Sigmoid colon (tissue), 4 donors: ENCODE measurements around the gene EHF.

Experiments used
- CTCF ChIP-seq, 4 experiments: fragments of 450-650 bp in 3 of 4; fragments of 200-600 bp in 1 of 4; IDR thresholded peaks; one replicate each; pipeline ENCODE4 v1.5.1; 2016 to 2019; ENCODE audit warnings: antibody characterized with exemption in 4 of 4, mild to moderate bottlenecking in 3 of 4, moderate library complexity in 2 of 4
- EP300 ChIP-seq, 4 donors: sonication (generic); formaldehyde crosslinking; IDR thresholded peaks; one replicate each; pipeline ENCODE4 v1.6.1; 2017; ENCODE audit warnings: antibody characterized with exemption in 4 of 4
- POLR2A ChIP-seq, 2 donors: fragments of 450-650 bp; IDR thresholded peaks; one replicate each; pipeline ENCODE4 v1.6.1; 2016; ENCODE audit warnings: antibody characterized with exemption in 2 of 2, mild to moderate bottlenecking in 2 of 2, moderate library complexity in 2 of 2
- POLR2AphosphoS5 ChIP-seq, 4 donors: sonication (generic); formaldehyde crosslinking; IDR thresholded peaks; one replicate each; pipeline ENCODE4 v1.6.1; 2017; ENCODE audit warnings: antibody characterized with exemption in 4 of 4

GRCh38 chr11:34601609-34602008 lies 19.3 kb upstream of the EHF start:
- no peak for TF ChIP-seq CTCF (IDR thresholded peaks at IDR 0.05)
- TF ChIP-seq EP300 (IDR thresholded peaks at IDR 0.05): no peak
- TF ChIP-seq POLR2A (IDR thresholded peaks at IDR 0.05): no peak
- TF ChIP-seq POLR2AphosphoS5 (IDR thresholded peaks at IDR 0.05): no peak
